ENCODE measurements around the gene PPP2R2D. TPM values are rescaled to one million over a fixed set of nuclear protein-coding genes. Genes with fewer than 3 reads are reported as not detected.

The PPP2R2D gene
- total RNA-seq, 1 donor from 2014 or later = 30.0 TPM

DNA sequence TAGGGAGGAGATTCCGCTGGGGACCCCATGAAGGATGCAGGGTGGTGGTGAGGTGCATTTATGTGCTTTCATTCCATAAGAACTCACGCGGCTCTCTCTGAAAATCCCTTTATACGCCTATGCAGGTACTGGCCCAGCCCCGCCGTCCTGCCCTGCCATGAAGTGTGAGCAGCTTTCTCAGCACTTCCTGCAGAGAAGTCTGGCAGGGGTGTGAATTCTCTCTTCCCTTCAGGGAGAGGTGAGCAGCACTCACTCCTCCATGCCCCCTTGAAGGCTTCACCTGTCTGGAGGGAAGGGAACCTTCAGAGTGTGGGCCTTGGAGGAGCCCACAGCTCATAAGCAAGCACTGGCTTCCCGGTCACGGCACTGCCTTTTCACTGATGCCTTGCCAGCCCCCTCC, 34.0 kb downstream of the PPP2R2D start:
- DNase-seq (no peak), ATAC-seq (no peak)
- no peaks in the 10 kb centered on the region for H3K9me3 ChIP-seq
- intact Hi-C loops (cut with DNase I) = no loop called here
- peaks cover 48% of the 10 kb centered on the region for H3K36me3 ChIP-seq
- no peak overlapping the region for H3K27ac ChIP-seq
- no peak overlapping the region for H3K4me3 ChIP-seq
- H3K4me1 ChIP-seq = peaks cover 13% of the 10 kb centered on the region
- no peaks in the 10 kb centered on the region for H3K27me3 ChIP-seq (ENCODE audit: low read depth)
- TF ChIP-seq, protein P1, sequence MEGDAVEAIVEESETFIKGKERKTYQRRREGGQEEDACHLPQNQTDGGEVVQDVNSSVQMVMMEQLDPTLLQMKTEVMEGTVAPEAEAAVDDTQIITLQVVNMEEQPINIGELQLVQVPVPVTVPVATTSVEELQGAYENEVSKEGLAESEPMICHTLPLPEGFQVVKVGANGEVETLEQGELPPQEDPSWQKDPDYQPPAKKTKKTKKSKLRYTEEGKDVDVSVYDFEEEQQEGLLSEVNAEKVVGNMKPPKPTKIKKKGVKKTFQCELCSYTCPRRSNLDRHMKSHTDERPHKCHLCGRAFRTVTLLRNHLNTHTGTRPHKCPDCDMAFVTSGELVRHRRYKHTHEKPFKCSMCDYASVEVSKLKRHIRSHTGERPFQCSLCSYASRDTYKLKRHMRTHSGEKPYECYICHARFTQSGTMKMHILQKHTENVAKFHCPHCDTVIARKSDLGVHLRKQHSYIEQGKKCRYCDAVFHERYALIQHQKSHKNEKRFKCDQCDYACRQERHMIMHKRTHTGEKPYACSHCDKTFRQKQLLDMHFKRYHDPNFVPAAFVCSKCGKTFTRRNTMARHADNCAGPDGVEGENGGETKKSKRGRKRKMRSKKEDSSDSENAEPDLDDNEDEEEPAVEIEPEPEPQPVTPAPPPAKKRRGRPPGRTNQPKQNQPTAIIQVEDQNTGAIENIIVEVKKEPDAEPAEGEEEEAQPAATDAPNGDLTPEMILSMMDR (IDR thresholded peaks at IDR 0.05) = no peak

DNA sequence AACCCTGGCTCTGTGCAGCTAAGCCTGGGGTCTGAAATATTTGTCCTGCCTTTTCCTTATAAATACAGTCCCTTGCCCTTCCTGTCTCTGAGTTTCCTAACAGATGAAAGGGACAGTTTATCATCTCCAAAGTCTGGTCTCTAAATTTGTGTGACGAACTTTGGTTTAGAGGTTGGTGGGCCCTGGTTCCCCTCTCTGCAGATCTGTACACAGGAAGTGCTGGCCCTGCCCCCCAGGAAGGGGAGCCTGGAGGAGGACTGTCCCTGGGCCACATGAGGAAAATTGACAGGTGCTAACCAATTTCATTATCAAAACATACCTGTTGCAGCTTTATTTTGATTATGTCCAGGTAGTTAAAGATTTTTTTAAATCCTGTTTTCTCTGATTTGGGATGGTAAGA, 34.5 kb downstream of the PPP2R2D start:
- Histone ChIP-seq H3K4me1 (peaks cover 8% of the 10 kb centered on the region), H3K9me3 (no peaks in the 10 kb centered on the region), H3K4me3 (no peak overlapping the region), H3K36me3 (peaks cover 53% of the 10 kb centered on the region), H3K27ac (no peak overlapping the region), H3K27me3 (ENCODE audit: low read depth) (no peaks in the 10 kb centered on the region)
- TF ChIP-seq, protein P1 (IDR thresholded peaks at IDR 0.05) = no peak
- ATAC-seq = no peak
- intact Hi-C loops (cut with DNase I) = no loop called here
- no peak for DNase-seq

DNA sequence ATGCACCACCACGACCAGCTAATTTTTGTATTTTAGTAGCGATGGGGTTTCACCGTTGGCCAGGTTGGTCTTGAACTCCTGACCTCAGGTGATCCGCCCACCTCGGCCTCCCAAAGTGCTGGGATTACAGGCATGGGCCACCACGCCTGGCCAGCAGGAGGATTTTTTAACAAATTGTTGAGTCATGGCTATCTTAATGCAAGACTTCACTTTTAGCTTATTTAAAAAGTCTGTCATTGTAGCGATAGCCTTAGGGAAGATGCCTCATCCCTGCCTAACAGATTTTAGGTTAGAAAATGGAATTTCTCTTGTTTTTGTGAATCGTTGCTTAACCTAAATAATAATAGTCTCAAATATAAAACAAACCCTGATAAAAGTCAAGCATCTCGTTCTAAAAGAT, 35.5 kb downstream of the PPP2R2D start:
- DNase-seq = no peak

DNA sequence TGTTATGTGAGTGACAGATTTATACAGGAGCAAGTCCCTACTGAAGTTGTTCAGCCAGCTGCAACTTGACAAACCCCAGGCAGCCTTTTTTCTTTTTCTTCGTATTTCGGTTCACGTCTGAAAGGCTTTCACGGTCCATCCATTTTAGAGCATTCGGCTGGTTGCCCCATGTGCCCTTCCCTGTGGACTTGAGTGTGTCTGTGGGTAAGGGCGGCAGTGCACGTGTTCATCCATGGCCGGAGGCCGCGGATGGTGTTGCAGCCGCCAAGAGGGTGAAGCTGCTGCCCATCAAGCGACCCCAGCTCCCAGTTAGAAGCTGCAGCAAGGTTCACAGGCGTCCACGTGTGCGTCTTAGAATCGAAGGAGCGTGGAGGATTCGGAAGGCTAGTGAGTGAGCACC, 35.9 kb downstream of the PPP2R2D start:
- peaks cover 68% of the 10 kb centered on the region for H3K36me3 ChIP-seq
- ATAC-seq (no peak), DNase-seq (no peak)
- no peaks in the 10 kb centered on the region for H3K9me3 ChIP-seq
- TF ChIP-seq, protein P1 (IDR thresholded peaks at IDR 0.05) = no peak
- no peak overlapping the region for H3K4me3 ChIP-seq
- intact Hi-C loops (cut with DNase I) = no loop called here
- H3K27me3 ChIP-seq (ENCODE audit: low read depth) = no peaks in the 10 kb centered on the region
- H3K27ac ChIP-seq = no peak overlapping the region
- peaks cover 3% of the 10 kb centered on the region for H3K4me1 ChIP-seq

More for the DNA sequence above, 35.5 kb downstream of the PPP2R2D start:
- Histone ChIP-seq H3K36me3 (peaks cover 63% of the 10 kb centered on the region), H3K4me1 (peaks cover 3% of the 10 kb centered on the region), H3K27me3 (ENCODE audit: low read depth) (no peaks in the 10 kb centered on the region), H3K9me3 (no peaks in the 10 kb centered on the region), H3K27ac (no peak overlapping the region), H3K4me3 (no peak overlapping the region)
- TF ChIP-seq, protein P1 (IDR thresholded peaks at IDR 0.05) = no peak
- no peak for ATAC-seq
- intact Hi-C loops (cut with DNase I) = no loop called here

DNA sequence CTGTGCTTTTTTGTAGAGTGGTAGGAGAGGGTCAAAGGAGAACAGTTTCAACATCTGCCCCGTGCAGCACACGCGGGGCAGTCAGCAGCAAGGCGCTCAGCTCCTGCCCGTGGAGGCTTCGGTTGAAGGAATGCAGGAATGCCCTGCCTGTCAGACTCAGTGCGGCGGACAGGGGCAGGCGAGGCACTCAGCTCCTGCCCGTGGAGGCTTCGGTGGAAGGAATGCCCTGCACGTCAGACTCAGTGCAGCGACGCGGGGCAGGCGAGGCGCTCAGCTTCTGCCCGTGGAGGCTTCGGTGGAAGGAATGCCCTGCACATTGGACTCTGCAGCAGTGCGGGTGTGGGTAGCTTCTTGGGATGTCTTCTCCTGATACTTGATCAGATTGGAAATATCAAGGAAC, 37.0 kb downstream of the PPP2R2D start:
- no peak for DNase-seq
- H3K4me1 ChIP-seq = peaks cover 3% of the 10 kb centered on the region
- H3K9me3 ChIP-seq = no peaks in the 10 kb centered on the region
- TF ChIP-seq, protein P1 (IDR thresholded peaks at IDR 0.05) = no peak
- intact Hi-C loops (cut with DNase I) = no loop called here
- H3K4me3 ChIP-seq = no peak overlapping the region
- peaks cover 79% of the 10 kb centered on the region for H3K36me3 ChIP-seq
- ATAC-seq = no peak
- no peaks in the 10 kb centered on the region for H3K27me3 ChIP-seq (ENCODE audit: low read depth)
- H3K27ac ChIP-seq = no peak overlapping the region

DNA sequence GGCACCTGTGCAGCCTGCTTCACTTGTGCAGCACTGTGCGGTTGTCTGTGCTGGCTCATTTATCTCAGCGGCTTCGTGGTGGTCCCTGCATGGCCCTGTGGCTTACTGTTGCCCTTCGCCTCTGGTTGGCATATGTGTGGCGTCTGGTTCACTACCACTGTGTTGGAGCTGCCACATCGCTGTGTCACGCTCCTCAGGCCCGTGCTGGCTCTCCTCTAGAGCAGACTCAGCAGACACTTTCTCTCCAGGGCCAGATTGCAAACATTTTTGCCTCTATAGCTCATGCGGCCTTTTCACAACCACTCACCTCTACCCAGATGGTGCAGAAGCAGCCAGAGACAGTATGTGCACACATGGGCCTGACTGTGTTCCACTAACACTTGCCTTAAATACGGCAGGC, 37.9 kb downstream of the PPP2R2D start:
- TF ChIP-seq, protein P1 (IDR thresholded peaks at IDR 0.05) = no peak
- peaks cover 85% of the 10 kb centered on the region for H3K36me3 ChIP-seq

More for the DNA sequence above, 37.9 kb downstream of the PPP2R2D start:
- no peak for DNase-seq
- ATAC-seq = no peak
- Histone ChIP-seq H3K27ac (no peak overlapping the region), H3K27me3 (ENCODE audit: low read depth) (no peaks in the 10 kb centered on the region), H3K9me3 (no peaks in the 10 kb centered on the region), H3K4me1 (peaks cover 3% of the 10 kb centered on the region), H3K4me3 (no peak overlapping the region)
- intact Hi-C loops (cut with DNase I) = no loop called here

Measured in lower lobe of right lung (tissue), 2 donors.